Calu3 (cell line): ENCODE data around the gene ZNF787. TPM values are rescaled to one million over a fixed set of nuclear protein-coding genes. Genes with fewer than 3 reads are reported as not detected.

Experiments
- BruUV-seq: library from RNA; stranded (reverse); fragments of 400-500 nt; replicated peaks from 2 replicates; lab custom pipeline; 2021; lab: Mats Ljungman, UMichigan
- CTCF ChIA-PET: fragments of 300-600 bp; sonication (Branson Sonifier 250); formaldehyde crosslinking; loops from one replicate; lab custom pipeline; 2022; ENCODE audit warnings: antibody characterized with exemption; lab: Charles Lee
- DNase-seq: peaks from one replicate; pipeline ENCODE4 v3.0.0; 2022
- H3K27ac Mint-ChIP-seq: one replicate; pipeline ENCODE4 v1.8.0; 2022; ENCODE audit warnings: mixed read lengths; ENCODE audit not compliant: unreplicated experiment
- H3K27me3 Mint-ChIP-seq: one replicate; pipeline ENCODE4 v1.8.0; 2022; ENCODE audit warnings: mixed read lengths; ENCODE audit not compliant: unreplicated experiment
- H3K36me3 Mint-ChIP-seq: one replicate; pipeline ENCODE4 v1.8.0; 2022; ENCODE audit warnings: mild to moderate bottlenecking, moderate library complexity, mixed read lengths; ENCODE audit not compliant: insufficient read depth, unreplicated experiment
- H3K4me1 Mint-ChIP-seq: one replicate; pipeline ENCODE4 v1.8.0; 2022; ENCODE audit warnings: mild to moderate bottlenecking, low read depth, mixed read lengths; ENCODE audit not compliant: unreplicated experiment
- H3K4me3 Mint-ChIP-seq: one replicate; pipeline ENCODE4 v1.8.0; 2022; ENCODE audit warnings: mild to moderate bottlenecking, low read depth, moderate library complexity, mixed read lengths; ENCODE audit not compliant: unreplicated experiment
- H3K9me3 Mint-ChIP-seq: one replicate; pipeline ENCODE4 v1.8.0; 2022; ENCODE audit warnings: low read depth, mixed read lengths; ENCODE audit not compliant: unreplicated experiment
- intact Hi-C: fragments of 100-400 bp; cut with micrococcal nuclease; formaldehyde crosslinking; loops from one replicate; pipeline ENCODE4 v1.10.0; 2022; ENCODE audit not compliant: unreplicated experiment
- total RNA-seq: library from RNA; stranded (reverse); gene quantifications from 2 replicates; pipeline ENCODE4 v1.2.3, GENCODE V29; 2022
- TF ChIP-seq, protein P1 (sequence below): fragments of 200-600 bp; IDR thresholded peaks from one replicate; pipeline ENCODE4 v1.8.0; 2022; ENCODE audit warnings: antibody characterized with exemption; ENCODE audit not compliant: unreplicated experiment

ZNF787 gene
- total RNA-seq, 1 experiment from 2014 or later: 68.5 TPM

DNA sequence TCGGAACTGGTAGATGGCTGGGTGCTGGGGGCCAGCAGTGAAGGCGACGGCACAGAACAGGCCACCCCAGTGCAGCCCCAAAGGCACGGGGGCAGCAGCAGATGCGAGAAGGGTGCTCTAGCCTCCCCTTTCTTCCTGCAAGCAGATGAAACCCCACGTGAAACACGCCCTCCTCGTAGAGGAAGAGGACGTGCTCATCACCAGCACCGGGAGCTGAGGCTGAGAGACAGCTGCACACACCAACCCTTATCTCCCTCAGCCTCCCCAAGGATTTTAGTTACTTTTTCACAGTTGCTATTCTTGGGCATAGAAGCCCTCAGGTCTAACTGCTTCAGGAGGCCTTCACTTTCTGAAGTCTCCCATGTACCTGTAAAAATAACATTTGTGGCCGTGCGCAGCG, 11.9 kb downstream of the ZNF787 start:
- no peak overlapping the region for H3K4me3 Mint-ChIP-seq
- peaks cover 54% of the 10 kb centered on the region for H3K36me3 Mint-ChIP-seq
- peaks cover 76% of the 10 kb centered on the region for H3K4me1 Mint-ChIP-seq
- H3K27me3 Mint-ChIP-seq: no peaks in the 10 kb centered on the region
- intact Hi-C loops: no loop called here
- TF ChIP-seq, protein P1, sequence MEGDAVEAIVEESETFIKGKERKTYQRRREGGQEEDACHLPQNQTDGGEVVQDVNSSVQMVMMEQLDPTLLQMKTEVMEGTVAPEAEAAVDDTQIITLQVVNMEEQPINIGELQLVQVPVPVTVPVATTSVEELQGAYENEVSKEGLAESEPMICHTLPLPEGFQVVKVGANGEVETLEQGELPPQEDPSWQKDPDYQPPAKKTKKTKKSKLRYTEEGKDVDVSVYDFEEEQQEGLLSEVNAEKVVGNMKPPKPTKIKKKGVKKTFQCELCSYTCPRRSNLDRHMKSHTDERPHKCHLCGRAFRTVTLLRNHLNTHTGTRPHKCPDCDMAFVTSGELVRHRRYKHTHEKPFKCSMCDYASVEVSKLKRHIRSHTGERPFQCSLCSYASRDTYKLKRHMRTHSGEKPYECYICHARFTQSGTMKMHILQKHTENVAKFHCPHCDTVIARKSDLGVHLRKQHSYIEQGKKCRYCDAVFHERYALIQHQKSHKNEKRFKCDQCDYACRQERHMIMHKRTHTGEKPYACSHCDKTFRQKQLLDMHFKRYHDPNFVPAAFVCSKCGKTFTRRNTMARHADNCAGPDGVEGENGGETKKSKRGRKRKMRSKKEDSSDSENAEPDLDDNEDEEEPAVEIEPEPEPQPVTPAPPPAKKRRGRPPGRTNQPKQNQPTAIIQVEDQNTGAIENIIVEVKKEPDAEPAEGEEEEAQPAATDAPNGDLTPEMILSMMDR: no peak
- no TSS peak for BruUV-seq
- no peak for DNase-seq
- peak overlapping the region; percentile 80 for H3K27ac Mint-ChIP-seq
- H3K9me3 Mint-ChIP-seq: no peaks in the 10 kb centered on the region
- CTCF ChIA-PET: no interaction called here

DNA sequence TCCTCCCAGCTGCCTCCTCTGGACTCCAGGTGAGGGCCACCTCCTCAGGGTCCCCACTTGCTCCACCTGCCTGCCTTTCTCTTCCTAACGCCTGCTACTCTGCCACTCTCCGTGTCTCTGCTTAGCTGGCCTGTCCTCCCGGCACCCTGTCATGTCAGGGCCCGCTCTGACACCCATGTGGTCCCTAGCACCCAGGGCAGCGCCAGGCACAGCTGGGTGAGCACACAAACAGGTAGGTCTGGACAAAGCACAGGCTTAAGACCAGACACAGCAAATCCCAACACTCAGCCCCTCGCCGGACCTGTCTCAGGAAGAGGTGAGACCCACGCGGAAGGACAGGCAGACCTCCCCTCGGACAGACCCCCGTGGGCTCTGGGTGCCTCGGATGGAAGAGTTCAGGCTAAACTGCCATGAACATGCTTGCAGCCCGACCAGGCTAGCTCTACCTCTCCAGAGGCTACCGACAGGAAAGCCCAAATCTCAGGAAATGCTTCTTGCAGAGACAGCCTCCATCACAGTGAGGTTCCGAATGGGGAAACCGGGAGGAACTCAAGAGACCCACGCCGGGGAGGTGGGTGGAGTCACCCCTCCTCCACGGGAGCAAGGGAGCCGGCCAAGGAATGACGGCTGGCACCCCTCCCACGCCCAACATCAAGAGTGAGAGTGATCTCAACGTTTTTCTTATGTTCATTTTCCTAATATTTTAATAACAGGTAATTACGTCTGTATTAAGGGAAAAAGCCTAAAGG, 12.5 kb downstream of the ZNF787 start:
- DNase-seq: no peak
- no TSS peak for BruUV-seq
- Mint-ChIP-seq H3K27me3 (no peaks in the 10 kb centered on the region), H3K4me1 (peaks cover 75% of the 10 kb centered on the region), H3K9me3 (no peaks in the 10 kb centered on the region), H3K4me3 (peak overlapping the region; percentile 90), H3K36me3 (peaks cover 51% of the 10 kb centered on the region), H3K27ac (peak overlapping the region; percentile 80)
- CTCF ChIA-PET: interaction anchor here (0.6 to 1.0 kb wide), 3 partner anchors 12 to 34 kb away, joined by 3 to 5 read pairs (median 5); partner anchors contain the start of genes ZNF444 and ZNF787
- TF ChIP-seq, protein P1: no peak
- intact Hi-C loops: no loop called here

DNA sequence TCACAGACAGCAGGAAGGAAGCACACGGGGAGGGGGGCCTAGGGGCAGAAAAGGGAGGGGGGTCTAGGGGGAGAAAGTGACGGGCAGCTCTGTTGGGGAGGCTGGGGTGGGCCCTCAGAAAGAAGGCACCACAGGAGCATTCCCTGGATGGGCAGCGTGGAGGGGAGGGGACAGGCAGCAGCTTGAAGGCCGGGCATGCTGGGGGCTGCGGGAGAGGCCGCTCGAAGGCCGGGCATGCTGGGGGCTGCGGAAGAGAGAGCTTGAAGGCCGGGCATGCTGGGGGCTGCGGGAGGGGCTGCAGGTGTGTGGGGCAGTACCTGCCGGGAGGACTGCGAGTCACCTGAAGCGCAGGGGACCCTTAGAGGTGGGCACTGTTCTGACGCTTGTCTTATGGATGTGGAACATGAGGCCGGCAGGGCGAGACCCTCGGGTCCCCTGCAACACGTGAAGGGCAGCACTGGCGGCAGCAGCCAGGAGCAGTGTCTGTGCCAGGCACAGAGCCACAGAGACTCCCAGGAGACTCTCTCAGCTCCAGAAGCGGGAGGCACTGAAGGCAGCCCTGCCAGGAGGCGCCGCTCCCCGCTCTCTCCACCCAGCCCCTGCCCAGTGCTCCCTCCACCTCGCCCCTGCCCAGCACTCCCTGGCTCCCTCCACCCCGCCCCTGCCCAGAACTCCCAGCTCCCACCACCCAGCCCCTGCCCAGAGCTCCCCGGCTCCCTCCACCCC, 13.3 kb downstream of the ZNF787 start:
- H3K27ac Mint-ChIP-seq: peak overlapping the region; percentile 89
- DNase-seq: no peak
- H3K36me3 Mint-ChIP-seq: peaks cover 51% of the 10 kb centered on the region
- CTCF ChIA-PET: interaction anchor here (0.6 to 1.0 kb wide), 3 partner anchors 13 to 34 kb away, joined by 3 to 5 read pairs (median 5); partner anchors contain the start of genes ZNF444 and ZNF787
- H3K4me1 Mint-ChIP-seq: peaks cover 69% of the 10 kb centered on the region
- H3K9me3 Mint-ChIP-seq: no peaks in the 10 kb centered on the region
- peak overlapping the region; percentile 90 for H3K4me3 Mint-ChIP-seq
- no TSS peak for BruUV-seq
- intact Hi-C loops: loop anchor here (2.0 kb wide), 1 partner anchor 13 kb away; the partner anchor contains the start of gene ZNF787
- H3K27me3 Mint-ChIP-seq: no peaks in the 10 kb centered on the region
- TF ChIP-seq, protein P1: no peak

DNA sequence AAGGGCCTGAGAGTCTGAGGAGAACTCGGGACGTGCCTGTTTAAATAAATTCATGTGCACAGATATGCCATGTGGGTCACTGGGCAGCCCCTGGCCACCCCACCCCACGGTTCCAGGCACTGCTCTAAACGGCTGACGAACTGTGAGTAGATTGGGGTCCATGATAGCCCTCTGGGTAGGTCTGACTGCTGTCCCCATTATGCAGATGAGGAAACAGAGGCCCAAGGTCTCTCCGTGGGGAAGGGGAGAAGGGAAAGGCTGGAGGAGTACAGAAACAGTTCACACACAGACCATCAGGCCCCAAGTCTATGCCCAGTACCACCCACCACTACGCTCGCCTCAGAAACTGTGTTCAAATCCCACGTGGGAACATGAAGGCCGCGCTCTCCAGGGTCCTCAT, 14.1 kb downstream of the ZNF787 start:
- H3K4me3 Mint-ChIP-seq: peak overlapping the region; percentile 90
- no peak for DNase-seq
- peak overlapping the region; percentile 89 for H3K27ac Mint-ChIP-seq
- no peaks in the 10 kb centered on the region for H3K9me3 Mint-ChIP-seq
- H3K27me3 Mint-ChIP-seq: no peaks in the 10 kb centered on the region
- intact Hi-C loops: loop anchor here (2.0 kb wide), 1 partner anchor 14 kb away; the partner anchor contains the start of gene ZNF787
- no TSS peak for BruUV-seq
- TF ChIP-seq, protein P1: no peak
- CTCF ChIA-PET: interaction anchor here (0.6 kb wide), 1 partner anchor 22 kb away, joined by 3 read pairs; no protein-coding TSS in a partner anchor
- H3K36me3 Mint-ChIP-seq: peaks cover 44% of the 10 kb centered on the region
- peaks cover 61% of the 10 kb centered on the region for H3K4me1 Mint-ChIP-seq
